GM12801 (cell line): ENCODE results near the gene IL22.

Experiments used
- CTCF ChIP-seq: IDR thresholded peaks from one replicate; pipeline ENCODE4 v1.5.1; 2011; ENCODE audit warnings: control low read depth; ENCODE audit not compliant: insufficient read length; ENCODE audit errors: extremely low read depth

IL22 gene

GRCh38 chr12:68221497-68221896, 31.9 kb downstream of the IL22 start:
- TF ChIP-seq CTCF: no peak

- TF ChIP-seq CTCF: no peak
Measured at GRCh38 chr12:68210875-68211274, 42.5 kb downstream of the IL22 start.

GRCh38 chr12:68207276-68207675, 46.1 kb downstream of the IL22 start:
- TF ChIP-seq CTCF: no peak

GRCh38 chr12:68206446-68206845, 47.0 kb downstream of the IL22 start:
- no peak for TF ChIP-seq CTCF

GRCh38 chr12:68203460-68203875, 49.9 kb downstream of the IL22 start:
- TF ChIP-seq CTCF: no peak

- no peak for TF ChIP-seq CTCF
Measured at GRCh38 chr12:68200854-68201253, 52.5 kb downstream of the IL22 start.

- no peak for TF ChIP-seq CTCF
Measured at GRCh38 chr12:68199127-68199526, 54.3 kb downstream of the IL22 start.

- TF ChIP-seq CTCF: no peak
Measured at GRCh38 chr12:68198507-68199086, 54.8 kb downstream of the IL22 start.
